Suppressor macrophage treated with lipopolysaccharide for 1 hour (primary cell): ENCODE data around the gene RPS6KA4.

Experiments used
- DNase-seq, 3 donors: peaks; one replicate each; pipeline ENCODE4 v3.0.0-alpha.2; 2020 to 2022

Gene RPS6KA4

GRCh38 chr11:64327993-64328392, 31.0 kb upstream of the RPS6KA4 start:
- DNase-seq, result no peak

DNA sequence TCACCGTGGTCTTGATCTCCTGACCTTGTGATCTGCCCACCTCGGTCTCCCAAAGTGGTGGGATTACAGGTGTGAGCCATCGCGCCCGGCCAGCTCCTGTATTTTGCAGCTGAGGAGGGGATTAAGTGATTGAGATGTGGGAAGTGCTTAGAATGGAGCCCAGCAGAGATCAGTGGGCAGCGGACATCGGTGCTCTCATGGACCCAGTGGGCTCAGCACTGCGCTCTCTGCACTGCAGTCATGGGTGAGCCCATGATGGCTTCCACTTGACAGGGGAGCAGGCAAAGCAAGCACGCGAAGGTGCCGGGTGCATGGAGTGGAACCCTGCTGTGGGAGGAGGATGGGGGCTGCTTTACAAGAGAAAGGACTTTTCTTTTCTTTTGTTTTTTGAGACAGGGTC, 28.1 kb upstream of the RPS6KA4 start:
- DNase-seq, result no peak

DNA sequence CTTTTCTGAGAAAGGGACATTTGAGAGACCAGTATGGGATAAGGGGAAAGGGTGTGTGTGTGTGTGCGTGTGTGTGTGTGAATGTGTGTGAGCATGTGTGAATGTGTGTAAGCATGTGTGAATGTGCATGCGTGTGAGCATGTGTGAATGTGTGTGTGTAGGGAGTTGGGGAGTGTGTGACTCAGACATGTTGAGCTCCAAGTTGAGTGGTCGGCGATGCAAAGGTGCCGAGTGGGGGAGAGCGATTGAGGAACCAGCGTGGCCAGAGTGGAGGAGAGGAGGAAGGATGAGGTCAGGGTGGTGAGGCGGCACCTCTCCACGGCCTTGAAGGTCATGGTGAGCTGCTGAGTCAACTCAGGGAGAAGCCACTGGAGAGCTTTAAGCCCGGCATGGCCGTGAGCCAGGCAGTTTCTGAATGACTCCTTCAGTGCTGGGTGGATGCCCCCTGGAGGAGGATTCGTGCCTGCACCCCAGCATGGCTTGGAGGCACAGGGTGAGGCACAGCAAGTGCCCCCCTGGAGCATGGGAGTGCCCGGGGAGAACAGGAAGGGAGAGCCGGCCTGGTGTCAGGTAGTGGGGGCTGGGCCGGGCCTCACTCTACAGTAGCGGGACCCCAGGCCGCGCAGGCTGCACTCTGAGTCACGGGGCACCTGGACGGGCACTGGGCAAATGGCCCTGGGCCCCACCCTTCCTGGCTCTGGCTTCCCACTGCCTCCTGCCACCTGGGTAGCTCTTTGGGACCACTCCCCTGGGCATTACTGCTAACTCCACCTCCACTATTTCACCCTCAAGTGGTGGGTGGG, 27.2 kb upstream of the RPS6KA4 start:
- DNase-seq, result peak; percentile 94 to 96 (median 94)

- no peak for DNase-seq
These were observed 25.4 kb upstream of the RPS6KA4 start for GRCh38 chr11:64333556-64333955.

DNA sequence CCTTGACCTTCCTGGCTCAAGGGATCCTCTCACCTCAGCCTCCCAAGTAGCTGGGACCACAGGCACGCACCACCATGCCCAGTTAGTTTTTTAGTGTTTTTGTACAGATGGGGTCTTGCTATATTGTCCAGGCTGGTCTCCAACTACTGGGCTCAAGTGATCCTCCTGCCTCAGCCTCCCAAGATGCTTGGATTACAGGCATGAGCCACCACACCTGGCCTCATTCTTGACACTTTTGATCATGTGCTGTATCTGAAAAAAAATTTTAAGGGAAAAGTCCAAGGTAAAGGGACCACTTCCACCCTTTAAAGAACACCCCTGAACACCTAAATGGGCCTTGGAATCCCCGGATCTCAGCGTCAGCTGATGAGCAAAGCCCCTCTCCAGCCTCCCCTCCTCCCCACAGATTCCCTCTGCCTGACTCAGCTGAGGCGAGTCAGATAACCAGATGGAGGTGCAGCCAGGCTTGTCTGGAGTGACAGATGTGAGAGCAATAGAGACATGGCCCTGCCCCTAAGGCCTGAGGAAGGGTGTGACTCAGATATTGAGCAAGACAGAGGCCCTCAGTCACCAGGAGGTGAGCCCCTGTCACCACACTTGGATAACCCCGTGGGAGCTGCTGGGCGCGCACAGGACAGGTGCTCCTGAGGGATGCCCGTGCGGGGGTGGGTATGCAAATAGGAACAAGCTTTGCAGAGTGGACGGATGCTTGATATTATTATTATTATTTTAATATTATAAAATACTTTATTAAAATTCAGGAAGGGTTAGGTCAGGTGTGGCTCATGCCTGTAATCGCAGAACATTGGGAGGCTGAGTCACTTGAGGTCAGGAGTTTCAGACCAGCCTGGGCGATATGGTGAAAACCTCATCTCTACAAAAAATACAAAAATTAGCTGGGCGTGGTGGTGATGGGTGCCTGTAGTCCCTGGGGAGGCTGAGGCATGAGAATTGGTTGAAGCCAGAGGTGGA, 23.9 kb upstream of the RPS6KA4 start:
- peak; percentile 83 to 86 (median 84) for DNase-seq

DNA sequence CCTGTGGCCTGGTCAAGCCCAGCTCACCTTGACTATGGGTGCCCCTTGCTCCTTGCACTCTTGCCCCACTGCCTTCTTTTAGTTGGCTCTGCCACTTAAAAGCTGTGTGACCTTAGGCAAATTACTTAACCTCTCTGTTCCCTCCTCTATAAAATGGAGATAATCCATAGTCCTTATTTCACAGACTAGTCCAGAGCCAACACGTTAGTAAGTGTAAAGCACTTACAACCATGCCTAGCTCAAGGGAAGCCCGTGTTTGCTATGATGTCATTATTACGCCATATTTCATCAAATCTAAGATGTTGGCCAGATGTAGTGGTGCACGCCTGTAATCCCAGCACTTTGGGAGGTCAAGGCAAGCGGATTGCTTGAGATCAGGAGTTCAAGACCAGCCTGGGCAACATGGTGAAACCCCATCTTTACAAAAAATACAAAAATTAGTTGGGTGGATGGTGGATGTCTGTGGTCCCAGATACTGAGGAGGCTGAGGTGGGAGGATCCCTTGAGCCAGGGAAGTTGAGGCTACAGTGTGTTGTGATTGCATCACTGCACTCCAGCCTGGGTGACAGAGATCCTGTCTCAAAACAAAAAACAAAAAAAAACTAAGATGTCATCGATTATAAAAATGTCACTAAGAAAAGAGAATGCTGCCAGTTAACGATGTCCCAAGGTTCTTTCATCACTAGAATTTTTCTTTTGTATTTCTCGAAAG, 21.3 kb upstream of the RPS6KA4 start:
- DNase-seq, result peak in 1 of 3 donors; percentile 29

GRCh38 chr11:64338716-64339115, 20.2 kb upstream of the RPS6KA4 start:
- peak; percentile 51 to 57 (median 52) for DNase-seq

GRCh38 chr11:64339286-64339685, 19.7 kb upstream of the RPS6KA4 start:
- peak in 1 of 3 donors; percentile 22 for DNase-seq

DNA sequence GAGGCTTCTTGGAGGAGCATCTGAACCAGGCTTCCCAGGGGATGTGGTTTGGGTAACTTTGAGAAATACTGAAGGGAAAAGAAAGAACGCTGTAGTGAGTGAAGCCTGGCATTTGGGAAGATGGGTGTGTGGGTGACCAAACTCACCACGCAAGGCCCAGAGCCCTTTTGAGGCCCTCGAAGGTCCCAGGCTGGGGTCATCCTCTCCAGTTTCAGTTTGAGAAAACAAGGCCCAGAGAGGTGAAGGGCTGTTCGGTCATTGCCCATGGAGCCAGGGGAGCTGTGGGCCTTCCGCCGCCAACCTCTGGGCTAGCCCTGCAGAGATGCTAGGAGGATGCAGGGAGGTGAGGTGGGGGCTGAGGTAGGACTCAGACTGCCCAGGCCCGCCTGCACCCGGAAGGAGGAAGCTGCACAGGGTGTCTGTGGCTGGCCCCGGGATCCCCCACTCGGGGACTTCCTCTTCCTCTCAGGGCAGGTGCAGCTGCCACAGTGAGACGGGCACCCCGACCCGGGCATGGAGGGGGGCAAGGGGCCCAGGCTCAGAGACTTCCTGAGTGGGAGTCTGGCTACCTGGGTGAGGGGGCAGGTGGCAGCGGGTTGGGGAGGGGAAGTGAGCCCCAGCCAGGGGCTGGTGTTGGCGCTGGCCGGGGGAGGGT, 19.1 kb upstream of the RPS6KA4 start, which contains the start of gene CCDC88B:
Gene CCDC88B, plus strand, starts transcription at position 451 of the 655 bp plus-strand sequence. Its CDS starts 63 bp downstream, at position 514.
- peak; percentile 76 to 87 (median 77) for DNase-seq

DNA sequence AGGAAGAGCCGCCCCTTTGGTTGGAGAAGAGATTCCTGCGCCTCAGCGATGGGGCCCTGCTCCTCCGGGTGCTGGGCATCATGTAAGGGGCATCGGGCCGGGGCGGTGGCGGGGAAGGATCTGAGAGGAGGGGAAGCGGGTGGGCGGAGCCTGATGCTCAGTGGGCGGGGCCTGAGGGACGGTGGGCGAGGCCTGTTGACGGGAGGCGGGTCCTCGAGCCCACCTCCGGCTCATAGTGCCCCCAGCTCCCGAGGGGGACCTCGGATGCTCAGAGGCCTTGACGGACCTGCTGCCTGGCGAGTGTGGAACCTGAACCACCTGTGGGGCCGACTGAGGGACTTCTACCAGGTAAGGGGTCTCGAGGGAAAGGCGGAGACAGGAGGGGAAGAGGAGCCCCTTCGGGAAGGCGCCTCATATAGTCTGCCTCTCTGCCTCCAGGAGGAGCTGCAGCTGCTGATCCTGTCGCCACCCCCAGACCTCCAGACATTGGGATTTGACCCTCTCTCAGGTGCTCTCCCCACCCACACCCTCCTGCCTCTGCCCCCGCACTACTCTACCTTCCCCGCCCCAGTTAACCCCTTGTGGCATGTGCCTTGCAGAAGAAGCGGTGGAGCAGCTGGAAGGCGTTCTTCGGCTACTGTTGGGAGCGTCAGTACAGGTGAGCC, 18.2 kb upstream of the RPS6KA4 start:
- peak; percentile 38 to 74 (median 55) for DNase-seq

- DNase-seq, result no peak
These were observed 17.5 kb upstream of the RPS6KA4 start for GRCh38 chr11:64341429-64341828.

DNA sequence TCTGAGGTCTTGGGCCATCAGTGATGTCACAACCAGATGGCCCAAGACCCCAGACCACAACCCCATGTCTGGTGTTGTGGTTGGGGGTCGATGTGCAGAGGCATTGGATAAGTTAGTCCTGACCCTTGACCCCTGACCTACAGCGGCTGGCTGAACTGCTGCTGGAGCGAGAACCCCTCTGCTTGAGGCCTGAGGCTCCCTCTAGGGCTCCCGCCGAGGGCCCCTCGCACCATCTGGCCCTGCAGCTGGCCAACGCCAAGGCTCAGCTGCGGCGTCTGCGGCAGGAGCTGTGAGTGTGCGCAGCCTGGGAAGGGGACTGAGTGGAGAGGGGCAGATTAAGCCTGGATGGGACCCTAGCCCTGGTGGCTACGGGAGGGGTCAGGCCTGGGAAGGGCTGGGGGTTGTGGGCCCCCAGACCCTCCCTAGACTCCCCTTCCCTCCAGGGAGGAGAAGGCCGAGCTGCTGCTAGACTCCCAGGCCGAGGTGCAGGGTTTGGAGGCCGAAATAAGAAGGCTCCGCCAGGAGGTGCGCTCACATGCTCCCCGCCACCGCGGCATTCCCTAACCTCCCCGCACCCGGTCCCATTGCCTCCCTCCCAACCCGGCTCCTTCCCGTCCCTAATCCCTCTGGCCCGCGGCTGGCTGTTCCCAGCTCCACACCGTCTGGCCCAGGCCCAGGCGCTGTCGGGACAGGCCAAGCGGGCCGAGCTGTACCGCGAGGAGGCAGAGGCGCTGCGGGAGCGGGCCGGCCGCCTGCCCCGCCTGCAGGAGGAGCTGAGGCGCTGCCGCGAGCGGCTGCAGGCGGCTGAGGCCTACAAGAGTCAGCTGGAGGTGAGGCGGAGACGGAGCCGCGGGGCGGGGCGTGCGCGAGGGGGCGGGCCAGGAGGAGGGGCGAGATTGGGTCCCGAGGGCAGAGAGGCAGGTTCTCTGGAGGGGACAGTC, 16.8 kb upstream of the RPS6KA4 start:
- DNase-seq, result peak; percentile 90 to 95 (median 93)

- DNase-seq, result no peak
These were observed 15.9 kb upstream of the RPS6KA4 start for GRCh38 chr11:64342869-64343745.

DNA sequence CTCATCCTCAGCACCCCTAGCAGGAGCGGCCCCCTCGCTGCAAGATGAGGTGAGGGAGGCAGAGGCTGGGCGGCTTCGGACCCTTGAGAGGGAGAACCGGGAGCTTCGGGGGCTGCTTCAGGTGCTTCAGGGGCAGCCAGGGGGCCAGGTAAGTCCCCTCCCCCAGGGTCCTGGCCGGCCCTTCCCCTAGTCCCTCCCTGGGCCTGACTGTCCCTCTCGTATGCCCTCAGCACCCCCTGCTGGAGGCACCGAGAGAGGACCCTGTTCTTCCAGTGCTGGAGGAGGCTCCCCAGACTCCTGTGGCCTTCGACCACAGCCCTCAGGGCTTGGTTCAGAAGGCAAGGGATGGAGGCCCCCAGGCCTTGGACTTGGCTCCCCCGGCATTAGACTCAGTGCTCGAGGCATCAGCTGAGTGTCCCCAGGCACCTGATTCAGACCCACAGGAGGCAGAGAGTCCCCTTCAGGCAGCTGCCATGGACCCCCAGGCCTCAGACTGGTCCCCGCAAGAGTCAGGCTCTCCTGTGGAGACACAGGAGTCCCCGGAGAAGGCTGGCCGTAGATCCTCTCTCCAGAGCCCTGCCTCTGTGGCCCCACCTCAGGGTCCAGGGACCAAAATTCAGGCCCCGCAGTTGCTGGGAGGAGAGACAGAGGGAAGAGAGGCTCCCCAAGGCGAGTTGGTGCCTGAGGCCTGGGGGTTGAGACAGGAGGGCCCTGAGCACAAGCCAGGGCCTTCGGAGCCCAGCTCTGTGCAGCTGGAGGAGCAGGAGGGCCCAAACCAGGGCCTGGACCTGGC, 15.0 kb upstream of the RPS6KA4 start:
- peak; percentile 38 to 48 (median 38) for DNase-seq

GRCh38 chr11:64344787-64345186, 14.2 kb upstream of the RPS6KA4 start:
- no peak for DNase-seq

GRCh38 chr11:64347193-64347867, 11.6 kb upstream of the RPS6KA4 start:
- no peak for DNase-seq

GRCh38 chr11:64348383-64349024, 10.5 kb upstream of the RPS6KA4 start:
- DNase-seq, result no peak

GRCh38 chr11:64349025-64349387, 10.0 kb upstream of the RPS6KA4 start:
- DNase-seq, result no peak
